Measurements from ENCODE around the gene UVSSA. TPM values are rescaled to one million over a fixed set of nuclear protein-coding genes. Genes with fewer than 3 reads are reported as not detected.

Gene UVSSA
- total RNA-seq, 4 donors from 2014 or later: 8.5 to 13.2 (median 12.3) TPM

GRCh38 chr4:1377606-1378261 lies 30.7 kb downstream of the UVSSA start:
- H3K36me3 ChIP-seq: no peaks in the 10 kb centered on the region
- H3K27me3 ChIP-seq: no peaks in the 10 kb centered on the region
- DNase-seq: no peak
- H3K4me3 ChIP-seq: no peak overlapping the region
- intact Hi-C loops (cut with DNase I; ENCODE audit: low total_unique reads): no loop called here
- ATAC-seq: no peak
- H3K9me3 ChIP-seq: no peaks in the 10 kb centered on the region
- H3K27ac ChIP-seq: no peak overlapping the region
- H3K4me1 ChIP-seq: no peaks in the 10 kb centered on the region
- no peak for TF ChIP-seq POLR2A (IDR thresholded peaks at IDR 0.05)
- TF ChIP-seq, protein P1, sequence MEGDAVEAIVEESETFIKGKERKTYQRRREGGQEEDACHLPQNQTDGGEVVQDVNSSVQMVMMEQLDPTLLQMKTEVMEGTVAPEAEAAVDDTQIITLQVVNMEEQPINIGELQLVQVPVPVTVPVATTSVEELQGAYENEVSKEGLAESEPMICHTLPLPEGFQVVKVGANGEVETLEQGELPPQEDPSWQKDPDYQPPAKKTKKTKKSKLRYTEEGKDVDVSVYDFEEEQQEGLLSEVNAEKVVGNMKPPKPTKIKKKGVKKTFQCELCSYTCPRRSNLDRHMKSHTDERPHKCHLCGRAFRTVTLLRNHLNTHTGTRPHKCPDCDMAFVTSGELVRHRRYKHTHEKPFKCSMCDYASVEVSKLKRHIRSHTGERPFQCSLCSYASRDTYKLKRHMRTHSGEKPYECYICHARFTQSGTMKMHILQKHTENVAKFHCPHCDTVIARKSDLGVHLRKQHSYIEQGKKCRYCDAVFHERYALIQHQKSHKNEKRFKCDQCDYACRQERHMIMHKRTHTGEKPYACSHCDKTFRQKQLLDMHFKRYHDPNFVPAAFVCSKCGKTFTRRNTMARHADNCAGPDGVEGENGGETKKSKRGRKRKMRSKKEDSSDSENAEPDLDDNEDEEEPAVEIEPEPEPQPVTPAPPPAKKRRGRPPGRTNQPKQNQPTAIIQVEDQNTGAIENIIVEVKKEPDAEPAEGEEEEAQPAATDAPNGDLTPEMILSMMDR (IDR thresholded peaks at IDR 0.05 in 4 of 5, conservative IDR thresholded peaks at IDR 0.05 in 1 of 5): no peak
- in situ Hi-C loops (cut with MboI; ENCODE audit: low sequenced_read_pairs in 4 of 4): no loop called here

DNA sequence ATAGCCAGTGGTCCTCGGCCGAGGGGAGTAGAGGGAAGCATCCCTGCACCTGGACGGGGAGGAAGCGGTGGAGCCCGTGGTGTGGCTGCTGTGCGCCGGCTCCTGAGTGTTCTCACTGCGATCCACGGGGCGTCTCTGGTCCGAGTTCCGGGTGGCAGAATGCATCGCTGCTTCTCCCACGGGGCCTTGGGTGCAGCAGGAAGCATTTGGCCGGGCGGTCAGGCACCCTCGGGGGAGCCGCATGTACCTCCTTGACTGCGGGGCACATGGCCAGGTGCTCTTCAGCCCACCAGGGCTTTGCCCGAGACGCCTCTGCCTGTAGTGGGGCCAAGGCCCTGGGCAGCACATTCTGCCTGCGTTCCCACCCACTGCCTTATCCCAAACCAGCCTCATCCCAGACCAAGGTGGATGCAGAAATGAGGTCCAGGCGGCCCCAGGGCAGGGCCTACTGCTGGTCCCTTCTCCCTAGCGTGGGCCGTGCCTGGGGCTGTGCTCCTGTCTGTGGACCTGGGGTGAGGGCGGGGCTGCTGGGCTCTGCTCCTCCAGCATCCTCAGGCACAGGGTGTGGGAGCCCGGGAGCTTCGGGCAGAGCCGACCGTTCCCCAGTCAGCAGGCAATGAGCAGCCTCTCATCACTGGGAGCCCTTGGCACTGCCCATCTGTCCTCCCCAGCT lies 31.7 kb downstream of the UVSSA start:
- H3K27ac ChIP-seq: no peak overlapping the region
- no peak overlapping the region for H3K4me3 ChIP-seq
- TF ChIP-seq, protein P1 (IDR thresholded peaks at IDR 0.05 in 4 of 5, conservative IDR thresholded peaks at IDR 0.05 in 1 of 5): no peak
- no peak for TF ChIP-seq POLR2A (IDR thresholded peaks at IDR 0.05)
- no peaks in the 10 kb centered on the region for H3K9me3 ChIP-seq
- H3K4me1 ChIP-seq: no peaks in the 10 kb centered on the region
- in situ Hi-C loops (cut with MboI; ENCODE audit: low sequenced_read_pairs in 4 of 4): no loop called here
- DNase-seq (no peak), ATAC-seq (no peak)
- peaks cover 0 to 8% of the 10 kb centered on the region in 2 donors for H3K36me3 ChIP-seq
- H3K27me3 ChIP-seq: no peaks in the 10 kb centered on the region
- intact Hi-C loops (cut with DNase I; ENCODE audit: low total_unique reads): no loop called here

DNA sequence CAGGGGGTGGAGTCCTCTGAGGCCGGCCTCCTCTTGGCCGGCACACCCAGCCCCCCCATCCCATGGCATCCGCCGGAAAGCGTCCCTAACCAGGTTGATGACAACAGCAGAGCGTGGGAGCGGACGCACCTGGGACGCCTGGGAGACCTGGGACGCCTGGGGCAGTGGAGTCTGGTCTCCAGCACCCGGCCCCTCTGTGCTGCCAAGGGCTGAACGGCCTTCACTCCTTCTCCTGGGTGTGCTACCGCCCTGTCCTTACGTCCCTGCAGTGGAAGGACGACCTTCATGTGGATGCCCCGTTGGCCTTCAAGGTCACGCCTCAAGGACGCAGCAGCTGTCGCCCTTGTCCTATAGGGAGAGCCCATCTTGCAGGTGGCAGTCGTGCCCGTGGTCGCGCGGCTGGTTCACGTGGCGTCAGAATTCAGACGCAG lies 32.4 kb downstream of the UVSSA start:
- in situ Hi-C loops (cut with MboI; ENCODE audit: low sequenced_read_pairs in 4 of 4): no loop called here
- DNase-seq (no peak), ATAC-seq (no peak)
- no peak overlapping the region for H3K4me3 ChIP-seq
- no peaks in the 10 kb centered on the region for H3K27me3 ChIP-seq
- no peaks in the 10 kb centered on the region for H3K9me3 ChIP-seq
- peaks cover 0 to 15% of the 10 kb centered on the region in 2 donors for H3K36me3 ChIP-seq
- intact Hi-C loops (cut with DNase I; ENCODE audit: low total_unique reads): no loop called here
- TF ChIP-seq POLR2A (IDR thresholded peaks at IDR 0.05): no peak
- TF ChIP-seq, protein P1 (IDR thresholded peaks at IDR 0.05 in 4 of 5, conservative IDR thresholded peaks at IDR 0.05 in 1 of 5): no peak
- H3K27ac ChIP-seq: no peak overlapping the region
- H3K4me1 ChIP-seq: no peaks in the 10 kb centered on the region

DNA sequence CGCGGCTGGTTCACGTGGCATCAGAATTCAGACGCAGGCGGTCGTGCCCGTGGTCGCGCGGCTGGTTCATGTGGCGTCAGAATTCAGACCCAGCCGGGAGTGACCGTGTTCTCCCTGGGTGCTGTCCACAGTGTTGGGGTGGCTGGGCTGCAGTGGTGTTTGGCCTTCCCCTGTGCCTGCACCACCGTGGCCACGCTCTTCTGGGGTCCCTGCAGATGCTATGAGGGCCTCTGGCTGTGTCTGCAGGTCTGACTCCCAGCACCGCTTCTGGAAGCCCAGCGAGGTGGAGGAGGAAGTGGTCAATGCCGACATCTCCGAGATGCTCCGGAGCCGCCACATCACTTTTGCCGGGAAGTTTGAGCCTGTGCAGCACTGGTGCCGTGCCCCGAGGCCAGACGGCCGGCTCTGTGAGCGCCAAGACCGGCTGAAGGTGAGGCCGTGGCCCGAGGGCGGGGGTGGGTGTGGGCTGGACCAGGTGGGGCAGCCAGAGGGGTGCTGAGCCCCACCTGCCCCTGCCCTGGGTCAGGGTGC lies 32.9 kb downstream of the UVSSA start:
- in situ Hi-C loops (cut with MboI; ENCODE audit: low sequenced_read_pairs in 4 of 4) (no loop called here), intact Hi-C loops (cut with DNase I; ENCODE audit: low total_unique reads) (no loop called here)
- Histone ChIP-seq H3K9me3 (no peaks in the 10 kb centered on the region), H3K4me1 (no peaks in the 10 kb centered on the region), H3K27me3 (no peaks in the 10 kb centered on the region), H3K27ac (no peak overlapping the region), H3K36me3 (peaks cover 0 to 15% of the 10 kb centered on the region in 2 donors), H3K4me3 (no peak overlapping the region)
- ATAC-seq (no peak), DNase-seq (no peak)
- TF ChIP-seq, protein P1 (IDR thresholded peaks at IDR 0.05 in 4 of 5, conservative IDR thresholded peaks at IDR 0.05 in 1 of 5): no peak
- no peak for TF ChIP-seq POLR2A (IDR thresholded peaks at IDR 0.05)

Data from gastrocnemius medialis (tissue), 4 donors.